ENCODE results near the gene RSU1. TPM values are rescaled to one million over a fixed set of nuclear protein-coding genes. Genes with fewer than 3 reads are reported as not detected.

The RSU1 gene
- total RNA-seq, 1 donor from 2014 or later: 75.3 TPM

- DNase-seq (ENCODE audit: low read depth): no peak
- TF ChIP-seq, protein P1, sequence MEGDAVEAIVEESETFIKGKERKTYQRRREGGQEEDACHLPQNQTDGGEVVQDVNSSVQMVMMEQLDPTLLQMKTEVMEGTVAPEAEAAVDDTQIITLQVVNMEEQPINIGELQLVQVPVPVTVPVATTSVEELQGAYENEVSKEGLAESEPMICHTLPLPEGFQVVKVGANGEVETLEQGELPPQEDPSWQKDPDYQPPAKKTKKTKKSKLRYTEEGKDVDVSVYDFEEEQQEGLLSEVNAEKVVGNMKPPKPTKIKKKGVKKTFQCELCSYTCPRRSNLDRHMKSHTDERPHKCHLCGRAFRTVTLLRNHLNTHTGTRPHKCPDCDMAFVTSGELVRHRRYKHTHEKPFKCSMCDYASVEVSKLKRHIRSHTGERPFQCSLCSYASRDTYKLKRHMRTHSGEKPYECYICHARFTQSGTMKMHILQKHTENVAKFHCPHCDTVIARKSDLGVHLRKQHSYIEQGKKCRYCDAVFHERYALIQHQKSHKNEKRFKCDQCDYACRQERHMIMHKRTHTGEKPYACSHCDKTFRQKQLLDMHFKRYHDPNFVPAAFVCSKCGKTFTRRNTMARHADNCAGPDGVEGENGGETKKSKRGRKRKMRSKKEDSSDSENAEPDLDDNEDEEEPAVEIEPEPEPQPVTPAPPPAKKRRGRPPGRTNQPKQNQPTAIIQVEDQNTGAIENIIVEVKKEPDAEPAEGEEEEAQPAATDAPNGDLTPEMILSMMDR (IDR thresholded peaks at IDR 0.05; ENCODE audit: insufficient read depth, low read length, poor library complexity, severe bottlenecking): no peak
- no peaks in the 10 kb centered on the region for H3K36me3 ChIP-seq (ENCODE audit: control insufficient read depth, insufficient read depth, low read length)
- H3K27me3 ChIP-seq (ENCODE audit: control insufficient read depth, insufficient read depth, low read length): no peaks in the 10 kb centered on the region
- no peak overlapping the region for H3K4me3 ChIP-seq (ENCODE audit: low read depth, low read length)
Observed at GRCh38 chr10:16699435-16700057, 117.7 kb downstream of the RSU1 start.

DNA sequence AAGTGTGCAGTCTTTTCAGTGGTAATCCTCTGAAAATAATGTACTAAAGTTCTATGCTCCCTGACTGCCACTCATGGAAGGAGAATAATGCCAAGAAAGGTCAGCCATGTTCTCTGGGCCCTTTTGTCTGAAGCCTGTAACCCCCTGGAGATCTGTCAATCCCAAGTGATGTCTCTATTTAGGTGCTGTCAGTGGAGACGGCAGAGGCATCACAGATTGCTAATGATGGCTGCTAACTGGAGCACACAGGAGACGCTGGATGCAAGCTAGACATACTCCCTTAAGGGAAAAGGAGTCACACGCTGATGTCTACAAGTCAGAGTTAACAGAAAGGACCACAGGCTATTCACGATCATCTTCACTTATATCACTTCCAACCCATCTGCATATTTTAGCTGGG is 118.8 kb downstream of the RSU1 start:
- TF ChIP-seq, protein P1 (IDR thresholded peaks at IDR 0.05; ENCODE audit: insufficient read depth, low read length, poor library complexity, severe bottlenecking): no peak
- H3K36me3 ChIP-seq (ENCODE audit: control insufficient read depth, insufficient read depth, low read length): no peaks in the 10 kb centered on the region
- H3K4me3 ChIP-seq (ENCODE audit: low read depth, low read length): no peak overlapping the region
- no peaks in the 10 kb centered on the region for H3K27me3 ChIP-seq (ENCODE audit: control insufficient read depth, insufficient read depth, low read length)
- DNase-seq (ENCODE audit: low read depth): no peak

DNA sequence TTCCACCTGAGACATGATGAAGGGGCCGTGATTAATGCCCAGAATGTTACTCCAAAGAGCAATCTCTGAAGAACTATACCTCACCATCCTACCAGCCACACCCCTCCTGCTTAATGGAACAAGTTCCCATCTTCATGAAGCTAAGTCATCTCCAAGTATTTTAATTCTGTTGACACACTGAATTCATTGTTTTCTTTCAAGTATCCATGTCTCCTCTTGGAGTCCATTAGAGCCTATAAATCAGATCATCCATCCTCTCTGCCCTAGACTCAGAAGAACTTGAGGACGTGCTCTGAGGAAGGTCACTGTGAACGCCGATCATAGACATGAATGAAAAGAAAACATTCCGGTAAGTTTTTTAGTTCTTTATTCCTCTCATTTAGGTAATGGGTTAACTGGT is 126.8 kb downstream of the RSU1 start:
- H3K4me3 ChIP-seq (ENCODE audit: low read depth, low read length): no peak overlapping the region
- no peaks in the 10 kb centered on the region for H3K27me3 ChIP-seq (ENCODE audit: control insufficient read depth, insufficient read depth, low read length)
- H3K36me3 ChIP-seq (ENCODE audit: control insufficient read depth, insufficient read depth, low read length): no peaks in the 10 kb centered on the region
- TF ChIP-seq, protein P1 (IDR thresholded peaks at IDR 0.05; ENCODE audit: insufficient read depth, low read length, poor library complexity, severe bottlenecking): no peak
- DNase-seq (ENCODE audit: low read depth): no peak

GRCh38 chr10:16689696-16690095 is 127.5 kb downstream of the RSU1 start:
- Histone ChIP-seq H3K36me3 (ENCODE audit: control insufficient read depth, insufficient read depth, low read length) (no peaks in the 10 kb centered on the region), H3K4me3 (ENCODE audit: low read depth, low read length) (no peak overlapping the region), H3K27me3 (ENCODE audit: control insufficient read depth, insufficient read depth, low read length) (no peaks in the 10 kb centered on the region)
- no peak for DNase-seq (ENCODE audit: low read depth)
- TF ChIP-seq, protein P1 (IDR thresholded peaks at IDR 0.05; ENCODE audit: insufficient read depth, low read length, poor library complexity, severe bottlenecking): no peak

DNA sequence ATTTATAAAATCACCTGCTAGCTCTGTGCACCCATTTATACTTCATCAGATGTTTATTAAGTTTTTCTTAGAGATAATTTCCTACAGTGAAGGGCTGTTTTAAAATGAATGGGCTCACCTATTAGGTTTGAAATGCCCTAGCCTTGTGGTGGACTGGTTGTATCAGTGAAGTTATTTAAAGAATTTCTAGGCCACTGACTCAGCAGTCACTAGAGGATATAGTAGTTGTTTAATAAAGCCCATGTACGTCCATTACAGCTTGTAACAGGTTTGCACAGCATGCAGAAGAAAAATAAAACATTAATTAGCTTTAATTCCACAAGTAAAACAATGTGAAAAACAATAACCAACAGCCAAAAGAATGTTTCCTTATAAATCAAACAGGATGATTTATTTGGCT is 128.0 kb downstream of the RSU1 start:
- no peaks in the 10 kb centered on the region for H3K36me3 ChIP-seq (ENCODE audit: control insufficient read depth, insufficient read depth, low read length)
- H3K4me3 ChIP-seq (ENCODE audit: low read depth, low read length): no peak overlapping the region
- TF ChIP-seq, protein P1 (IDR thresholded peaks at IDR 0.05; ENCODE audit: insufficient read depth, low read length, poor library complexity, severe bottlenecking): no peak
- no peaks in the 10 kb centered on the region for H3K27me3 ChIP-seq (ENCODE audit: control insufficient read depth, insufficient read depth, low read length)
- no peak for DNase-seq (ENCODE audit: low read depth)
